Stimulated activated CD4-positive, alpha-beta T cell treated with anti-CD3 and anti-CD28 coated beads, TNF-alpha, amount 100 ng/mL, for 48 hours (primary cell): ENCODE results near the gene FAM20B.
A peak's percentile ranks its signal among the peaks of the same experiment; 100 is the strongest.

ENCODE experiments used
- DNase-seq, 3 donors: peaks; one replicate each; pipeline ENCODE4 v3.0.0-alpha.2; 2020; ENCODE audit warnings: low read depth in 3 of 3

FAM20B gene

GRCh38 chr1:179048339-179049124, 22.8 kb downstream of the FAM20B start:
- DNase-seq: no peak

- DNase-seq: no peak
Measured at GRCh38 chr1:179052776-179053175, 27.1 kb downstream of the FAM20B start.

- DNase-seq: no peak
Measured at GRCh38 chr1:179053486-179053885, 27.8 kb downstream of the FAM20B start.

- no peak for DNase-seq
Measured at GRCh38 chr1:179055937-179056336, 30.2 kb downstream of the FAM20B start.

- no peak for DNase-seq
Measured at GRCh38 chr1:179058487-179059483, 33.1 kb downstream of the FAM20B start.

GRCh38 chr1:179061360-179062282, 35.9 kb downstream of the FAM20B start:
- no peak for DNase-seq

- no peak for DNase-seq
Measured at GRCh38 chr1:179066471-179066870, 40.8 kb downstream of the FAM20B start.

- no peak for DNase-seq
Measured at GRCh38 chr1:179077396-179077795, 51.7 kb downstream of the FAM20B start.

GRCh38 chr1:179079113-179079761, 53.5 kb downstream of the FAM20B start:
- DNase-seq: peak in 1 of 3 donors; percentile 25

GRCh38 chr1:179080866-179081686, 55.4 kb downstream of the FAM20B start:
- peak in 1 of 3 donors; percentile 18 for DNase-seq

- peak; percentile 63 to 75 (median 70) for DNase-seq
Measured at GRCh38 chr1:179081687-179082332, 56.1 kb downstream of the FAM20B start, which contains the start of gene TOR3A. TSS of gene TOR3A (plus strand) at chr1:179082070. CDS start at chr1:179082129, 59 bp downstream.

GRCh38 chr1:179082333-179082998, 56.8 kb downstream of the FAM20B start:
- DNase-seq: peak in 1 of 3 donors; percentile 9

- DNase-seq: peak in 1 of 3 donors; percentile 8
Measured at GRCh38 chr1:179082999-179083335, 57.3 kb downstream of the FAM20B start.

GRCh38 chr1:179083533-179083932, 57.8 kb downstream of the FAM20B start:
- no peak for DNase-seq

GRCh38 chr1:179087665-179088064, 62.0 kb downstream of the FAM20B start:
- DNase-seq: no peak

- no peak for DNase-seq
Measured at GRCh38 chr1:179089827-179090482, 64.3 kb downstream of the FAM20B start.

- DNase-seq: no peak
Measured at GRCh38 chr1:179090522-179090921, 64.8 kb downstream of the FAM20B start.

GRCh38 chr1:179090923-179091322, 65.2 kb downstream of the FAM20B start:
- DNase-seq: no peak
